AG04449 (cell line): ENCODE data around the gene AP1S1.

Experiments used
- CTCF ChIA-PET: fragments of 350-600 bp; formaldehyde crosslinking; extraction: SDS; loops from one replicate; lab custom pipeline; 2021; ENCODE audit warnings: antibody characterized with exemption; lab: Yijun Ruan, JAX
- POLR2A ChIA-PET: fragments of 400-600, 350-600 bp; formaldehyde crosslinking; extraction: SDS; loops from one replicate; lab custom pipeline; 2020; ENCODE audit warnings: antibody characterized with exemption, inconsistent platforms; lab: Yijun Ruan, JAX
- DNase-seq: peaks from one replicate; pipeline ENCODE4 v3.0.0-alpha.2; 2010; ENCODE audit warnings: low read depth, low spot score
- H3K4me3 ChIP-seq: 2 replicates; pipeline ENCODE4 v1.5.1; 2011; ENCODE audit warnings: low read depth, mild to moderate bottlenecking, control low read depth, low read length
- CTCF ChIP-seq: IDR thresholded peaks from one replicate; pipeline ENCODE4 v1.5.1; 2011; ENCODE audit warnings: mild to moderate bottlenecking, moderate library complexity, low read length, control low read depth, inconsistent platforms; ENCODE audit not compliant: insufficient read depth; ENCODE audit errors: missing control alignments

Gene AP1S1

GRCh38 chr7:101205901-101206664 lies 51.8 kb downstream of the AP1S1 start:
- CTCF ChIA-PET: interaction anchor here (0.6 to 6.6 kb wide), 4 partner anchors 11 to 293 kb away, joined by 3 to 83 read pairs (median 13); partner anchors contain the start of genes PLOD3 and ZNHIT1
- DNase-seq: no peak
- H3K4me3 ChIP-seq: no peak overlapping the region
- POLR2A ChIA-PET: interaction anchor here (0.7 to 2.0 kb wide), 3 partner anchors 11 to 114 kb away, joined by 3 to 6 read pairs (median 6); partner anchors contain the start of genes PLOD3 and ZNHIT1
- TF ChIP-seq CTCF: no peak

GRCh38 chr7:101206665-101207042 lies 52.4 kb downstream of the AP1S1 start:
- no peak for DNase-seq
- H3K4me3 ChIP-seq: no peak overlapping the region
- CTCF ChIA-PET: interaction anchor here (1.4 kb wide), 1 partner anchor 11 kb away, joined by 5 read pairs; the partner anchor contains the start of genes PLOD3 and ZNHIT1
- POLR2A ChIA-PET: interaction anchor here (2.0 kb wide), 1 partner anchor 11 kb away, joined by 6 read pairs; the partner anchor contains the start of genes PLOD3 and ZNHIT1
- TF ChIP-seq CTCF: no peak

- H3K4me3 ChIP-seq: no peak overlapping the region
- ChIA-PET CTCF (interaction anchor here (0.9 to 2.4 kb wide), 3 partner anchors 10 to 15 kb away, joined by 3 to 20 read pairs (median 5); partner anchors contain the start of genes PLOD3 and ZNHIT1), POLR2A (interaction anchor here (2.0 kb wide), 1 partner anchor 10 kb away, joined by 6 read pairs; the partner anchor contains the start of genes PLOD3 and ZNHIT1)
- DNase-seq: no peak
- no peak for TF ChIP-seq CTCF
Measured at GRCh38 chr7:101207459-101207858, 53.2 kb downstream of the AP1S1 start.

- CTCF ChIA-PET: interaction anchor here (1.1 to 2.4 kb wide), 3 partner anchors 17 to 74 kb away, joined by 3 to 20 read pairs (median 6); no protein-coding TSS in a partner anchor
- DNase-seq: no peak
- no peak overlapping the region for H3K4me3 ChIP-seq
- TF ChIP-seq CTCF: no peak
- POLR2A ChIA-PET: interaction anchor here (0.7 kb wide), 2 partner anchors 8 to 24 kb away, joined by 3 read pairs; partner anchors contain the start of gene PLOD3
Measured at GRCh38 chr7:101208794-101209193, 54.5 kb downstream of the AP1S1 start.

- no peak for DNase-seq
- ChIA-PET CTCF (interaction anchor here (0.6 to 9.8 kb wide), 6 partner anchors 8 to 73 kb away, joined by 3 to 105 read pairs (median 4); partner anchors contain the start of genes MOGAT3 and ZNHIT1), POLR2A (no interaction called here)
- no peak overlapping the region for H3K4me3 ChIP-seq
- no peak for TF ChIP-seq CTCF
Measured at GRCh38 chr7:101210143-101210542, 55.9 kb downstream of the AP1S1 start.
